Gastroesophageal sphincter (tissue), 4 donors: Measurements from ENCODE around the gene EIF5. TPM values are rescaled to one million over a fixed set of nuclear protein-coding genes. Genes with fewer than 3 reads are reported as not detected.

Source experiments
- ATAC-seq: fragments of 150-250 bp; one replicate; pipeline ENCODE4 v1.9.1; 2016; ENCODE audit warnings: mild to moderate bottlenecking, moderate library complexity
- H3K27ac ChIP-seq, 4 donors: fragments of 200-600 bp; sonication (generic) in 3 of 4; 1 replicate in 3 of 4; 2 replicates in 1 of 4; pipeline ENCODE4 v1.5.1; 2016 to 2019
- H3K27me3 ChIP-seq: fragments of 200-600 bp; sonication (generic); one replicate; pipeline ENCODE4 v1.5.1; 2019
- H3K36me3 ChIP-seq, 2 donors: fragments of 200-600 bp; sonication (generic); one replicate each; pipeline ENCODE4 v1.5.1; 2019; ENCODE audit warnings: control low read depth in 1 of 2
- H3K4me1 ChIP-seq, 3 donors: fragments of 200-600 bp; sonication (generic); 1 replicate in 2 of 3; 2 replicates in 1 of 3; pipeline ENCODE4 v1.5.1; 2016 to 2019; ENCODE audit warnings: control low read depth in 2 of 3
- H3K4me3 ChIP-seq, 2 donors: fragments of 200-600 bp; sonication (generic); one replicate each; pipeline ENCODE4 v1.5.1; 2019; ENCODE audit warnings: mild to moderate bottlenecking in 1 of 2, moderate library complexity in 1 of 2
- H3K9me3 ChIP-seq, 3 donors: fragments of 200-600 bp; sonication (generic); one replicate each; pipeline ENCODE4 v1.5.1; 2017 to 2019; ENCODE audit warnings: control low read depth in 2 of 3
- EP300 ChIP-seq: sonication (generic); formaldehyde crosslinking; IDR thresholded peaks from one replicate; pipeline ENCODE4 v1.6.1; 2017; ENCODE audit warnings: antibody characterized with exemption, mild to moderate bottlenecking
- POLR2A ChIP-seq, 2 donors: fragments of 450-650 bp; IDR thresholded peaks; one replicate each; pipeline ENCODE4 v1.6.1; 2017; ENCODE audit warnings: antibody characterized with exemption in 2 of 2, mild to moderate bottlenecking in 2 of 2, moderate library complexity in 1 of 2
- POLR2AphosphoS5 ChIP-seq: sonication (generic); formaldehyde crosslinking; IDR thresholded peaks from one replicate; pipeline ENCODE4 v1.6.1; 2017; ENCODE audit warnings: antibody characterized with exemption
- WGBS, 2 donors: methylation state at CpG; one replicate each; pipeline ENCODE4 v1.1.5; 2018; ENCODE audit warnings: low coverage in 1 of 2; 5-methylcytosine and 5-hydroxymethylcytosine counted together
- total RNA-seq, 4 donors: library from RNA; depleted of rRNA; stranded (reverse); fragments of >200 nt; gene quantifications; one replicate each; pipeline ENCODE4 v1.1.0, GENCODE V29; 2016
- TF ChIP-seq, protein P1 (sequence below), 4 experiments: fragments of 200-600 bp in 2 of 4; fragments of 450-650 bp in 2 of 4; sonication (generic) in 1 of 4; IDR thresholded peaks; one replicate each; pipeline ENCODE4 v1.5.1; 2017 to 2019; ENCODE audit warnings: antibody characterized with exemption in 4 of 4, mild to moderate bottlenecking in 2 of 4, moderate library complexity in 2 of 4

The EIF5 gene
- total RNA-seq: 100 to 1,000 TPM; 166 to 252 (median 203) TPM

DNA sequence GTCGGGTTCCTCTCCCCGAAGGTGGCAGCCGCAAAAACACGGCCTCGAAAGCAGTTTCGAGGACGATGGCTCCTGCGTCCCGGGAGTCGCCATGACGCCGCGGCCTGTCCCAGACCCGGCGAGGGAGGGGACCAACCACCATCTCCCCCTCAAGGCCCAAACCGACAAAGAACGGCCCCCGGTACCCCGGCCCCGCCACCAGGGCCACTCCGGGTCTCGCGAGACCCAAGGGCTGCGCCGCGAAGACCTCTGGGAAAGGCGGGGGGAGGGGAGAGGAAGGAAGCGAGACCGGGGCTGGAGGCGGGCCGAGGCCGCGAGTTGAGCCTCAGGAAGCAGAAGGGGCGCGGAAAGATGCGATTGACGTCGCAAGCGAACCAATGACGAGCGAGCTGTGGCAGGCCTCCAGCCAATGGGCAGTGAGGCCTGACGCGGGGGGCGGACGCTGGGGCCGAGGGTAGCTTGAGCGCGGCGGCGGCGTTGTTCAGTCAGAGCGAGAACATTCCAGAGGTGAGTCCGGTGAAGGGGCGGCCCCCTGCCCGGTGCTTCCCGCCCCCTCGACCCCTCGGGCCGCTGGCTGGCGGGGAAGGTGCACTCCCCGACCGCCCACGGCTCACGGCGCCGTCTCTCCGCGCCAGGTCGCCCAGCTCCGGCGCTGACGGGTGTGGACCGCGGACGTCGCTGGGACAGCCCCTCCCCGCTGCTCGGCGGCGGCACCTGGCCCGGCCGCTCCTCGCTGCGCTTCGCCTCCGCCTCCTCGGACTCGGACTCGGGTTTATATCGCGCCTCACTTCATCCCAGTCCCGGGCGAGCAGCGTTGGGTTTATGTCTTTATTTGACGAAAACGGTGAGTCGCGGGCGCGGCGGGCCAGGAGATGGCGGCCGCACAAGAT is at the start of gene EIF5:
Gene EIF5, plus strand, starts transcription at position 484 of the 890 bp plus-strand sequence. CDS start 1,624 bp downstream, outside the sequence.
- H3K36me3 ChIP-seq: peaks cover 14 to 37% of the 10 kb centered on the region in 2 donors
- peaks cover 6 to 53% (median 16%) of the 10 kb centered on the region in 3 donors for H3K4me1 ChIP-seq
- H3K27ac ChIP-seq: peak within 1 kb of the TSS; percentile 95 to 100 (median 98)
- peak; percentile 98 for TF ChIP-seq POLR2AphosphoS5
- TF ChIP-seq EP300: no peak
- TF ChIP-seq POLR2A (IDR thresholded peaks at IDR 0.05): peak; percentile 99
- TF ChIP-seq, protein P1, sequence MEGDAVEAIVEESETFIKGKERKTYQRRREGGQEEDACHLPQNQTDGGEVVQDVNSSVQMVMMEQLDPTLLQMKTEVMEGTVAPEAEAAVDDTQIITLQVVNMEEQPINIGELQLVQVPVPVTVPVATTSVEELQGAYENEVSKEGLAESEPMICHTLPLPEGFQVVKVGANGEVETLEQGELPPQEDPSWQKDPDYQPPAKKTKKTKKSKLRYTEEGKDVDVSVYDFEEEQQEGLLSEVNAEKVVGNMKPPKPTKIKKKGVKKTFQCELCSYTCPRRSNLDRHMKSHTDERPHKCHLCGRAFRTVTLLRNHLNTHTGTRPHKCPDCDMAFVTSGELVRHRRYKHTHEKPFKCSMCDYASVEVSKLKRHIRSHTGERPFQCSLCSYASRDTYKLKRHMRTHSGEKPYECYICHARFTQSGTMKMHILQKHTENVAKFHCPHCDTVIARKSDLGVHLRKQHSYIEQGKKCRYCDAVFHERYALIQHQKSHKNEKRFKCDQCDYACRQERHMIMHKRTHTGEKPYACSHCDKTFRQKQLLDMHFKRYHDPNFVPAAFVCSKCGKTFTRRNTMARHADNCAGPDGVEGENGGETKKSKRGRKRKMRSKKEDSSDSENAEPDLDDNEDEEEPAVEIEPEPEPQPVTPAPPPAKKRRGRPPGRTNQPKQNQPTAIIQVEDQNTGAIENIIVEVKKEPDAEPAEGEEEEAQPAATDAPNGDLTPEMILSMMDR (IDR thresholded peaks at IDR 0.05): peak in 3 of 4 experiments; percentile 47 to 86 (median 85)
- no peaks in the 10 kb centered on the region for H3K9me3 ChIP-seq
- 0% methylated on average over 7 of the region's 103 CpGs; no CpG with 5 or more reads in 1 of the 2 donors for WGBS, 2 donors
- ATAC-seq: peak; percentile 97
- H3K27me3 ChIP-seq: no peaks in the 10 kb centered on the region
- peak within 1 kb of the TSS; percentile 78 to 81 for H3K4me3 ChIP-seq

- no peaks in the 10 kb centered on the region for H3K9me3 ChIP-seq
- no peaks in the 10 kb centered on the region for H3K36me3 ChIP-seq
- peaks cover 68% of the 10 kb centered on the region for H3K27me3 ChIP-seq
- 70 to 71% methylated on average over 6 to 8 of the region's 9 CpGs for WGBS, 2 donors
- ATAC-seq: no peak
- H3K4me3 ChIP-seq: no peak overlapping the region
- H3K27ac ChIP-seq: no peak overlapping the region
- TF ChIP-seq POLR2A (IDR thresholded peaks at IDR 0.05): no peak
- TF ChIP-seq EP300: no peak
- TF ChIP-seq, protein P1 (IDR thresholded peaks at IDR 0.05): no peak
- no peak for TF ChIP-seq POLR2AphosphoS5
- H3K4me1 ChIP-seq: peaks cover 0 to 8% (median 0%) of the 10 kb centered on the region in 3 donors
These were observed 49.2 kb upstream of the EIF5 start for GRCh38 chr14:103284574-103285467.

GRCh38 chr14:103286460-103286859 is 47.6 kb upstream of the EIF5 start:
- Histone ChIP-seq H3K36me3 (no peaks in the 10 kb centered on the region), H3K27ac (no peak overlapping the region), H3K4me3 (no peak overlapping the region), H3K9me3 (no peaks in the 10 kb centered on the region), H3K27me3 (peaks cover 75% of the 10 kb centered on the region), H3K4me1 (no peaks in the 10 kb centered on the region)
- WGBS, 2 donors: 72 to 74% methylated on average over 2 of the region's 2 CpGs
- no peak for ATAC-seq
- TF ChIP-seq POLR2AphosphoS5 (no peak), EP300 (no peak), POLR2A (IDR thresholded peaks at IDR 0.05) (no peak)
- TF ChIP-seq, protein P1 (IDR thresholded peaks at IDR 0.05): no peak

DNA sequence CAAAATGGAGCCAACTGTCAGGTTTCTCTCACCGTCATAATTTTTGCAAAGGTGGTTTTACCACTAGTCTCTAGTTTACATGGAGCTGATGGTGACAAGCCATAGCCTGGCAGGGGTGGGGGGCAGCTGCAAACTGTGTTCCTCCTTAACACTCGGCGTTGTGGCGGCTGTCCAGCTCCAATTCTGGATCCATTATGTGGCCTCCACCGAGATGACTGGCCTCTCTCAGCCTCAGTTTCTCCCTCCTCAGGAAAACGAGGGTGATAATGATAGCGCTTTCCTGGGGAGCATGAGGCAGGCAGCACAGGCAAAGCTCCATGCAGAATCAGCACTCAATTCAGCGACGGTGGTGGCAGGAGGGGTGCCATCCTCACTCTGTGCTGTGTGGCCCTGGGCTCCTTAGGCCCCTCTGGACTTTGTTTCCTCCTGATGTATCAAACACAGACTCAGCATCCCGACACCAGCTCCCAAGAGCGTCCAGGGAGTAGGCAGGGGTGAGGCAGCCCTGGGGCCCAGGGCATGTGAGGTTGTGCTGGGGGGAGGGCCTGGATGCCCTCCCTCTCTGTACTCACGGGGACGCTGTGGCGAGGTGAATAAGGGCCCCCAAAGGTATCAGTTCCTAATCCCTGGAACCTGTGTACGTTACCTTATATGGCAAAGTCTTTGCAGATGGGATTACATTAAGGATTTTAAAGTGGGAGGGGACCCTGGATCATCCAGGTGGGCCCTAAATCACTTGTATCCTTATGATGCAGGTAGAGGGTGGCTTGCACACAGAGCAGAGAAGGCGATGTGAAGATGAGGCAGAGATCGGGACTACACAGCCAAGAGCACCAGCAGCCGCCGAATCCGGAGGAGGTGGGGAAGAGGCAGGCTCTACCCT is 46.8 kb upstream of the EIF5 start:
- Histone ChIP-seq H3K27ac (no peak overlapping the region), H3K4me3 (no peak overlapping the region), H3K36me3 (no peaks in the 10 kb centered on the region), H3K4me1 (no peaks in the 10 kb centered on the region), H3K9me3 (no peaks in the 10 kb centered on the region), H3K27me3 (peaks cover 75% of the 10 kb centered on the region)
- 75 to 88% methylated on average over 4 to 10 of the region's 20 CpGs for WGBS, 2 donors
- TF ChIP-seq POLR2A (IDR thresholded peaks at IDR 0.05) (no peak), POLR2AphosphoS5 (no peak), EP300 (no peak)
- TF ChIP-seq, protein P1 (IDR thresholded peaks at IDR 0.05): no peak
- no peak for ATAC-seq
